GM23338 (cell line): Measurements from ENCODE around the gene LRMDA. TPM values are rescaled to one million over a fixed set of nuclear protein-coding genes. Genes with fewer than 3 reads are reported as not detected.

ENCODE experiments used
- ATAC-seq: fragments of 200-7000 bp; cut with Tn5 transposase; 3 replicates; pipeline ENCODE4 v1.9.1; 2020
- DNase-seq: peaks from one replicate; pipeline ENCODE4 v3.0.0-alpha.2; 2015; ENCODE audit warnings: low spot score
- H2AFZ ChIP-seq: fragments of 200-600 bp; sonication (generic); 2 replicates; pipeline ENCODE4 v1.8.0; 2016; ENCODE audit warnings: antibody characterized with exemption, mild to moderate bottlenecking, moderate library complexity
- H3F3A ChIP-seq: fragments of 200-600 bp; sonication (generic); replicated peaks from 2 replicates; pipeline ENCODE4 v1.8.0; 2017; ENCODE audit warnings: antibody characterized with exemption, mixed run types, low read depth
- H3K27ac ChIP-seq: fragments of 200-600 bp; sonication (generic); 2 replicates; pipeline ENCODE4 v1.6.1; 2016; ENCODE audit warnings: low read depth
- H3K27me3 ChIP-seq: fragments of 200-600 bp; sonication (generic); 2 replicates; pipeline ENCODE4 v1.8.0; 2016; ENCODE audit warnings: mild to moderate bottlenecking, mixed run types, moderate library complexity; ENCODE audit not compliant: insufficient read depth
- H3K36me3 ChIP-seq: fragments of 200-600 bp; sonication (generic); 2 replicates; pipeline ENCODE4 v1.8.0; 2016; ENCODE audit warnings: mild to moderate bottlenecking; ENCODE audit not compliant: insufficient read depth
- H3K4me1 ChIP-seq: fragments of 200-600 bp; sonication (generic); 2 replicates; pipeline ENCODE4 v1.8.0; 2016; ENCODE audit warnings: mild to moderate bottlenecking, moderate library complexity; ENCODE audit not compliant: insufficient read depth
- H3K4me2 ChIP-seq: fragments of 200-600 bp; sonication (generic); 2 replicates; pipeline ENCODE4 v1.7.1; 2017; ENCODE audit warnings: mixed run types
- H3K4me3 ChIP-seq: fragments of 200-600 bp; sonication (generic); 2 replicates; pipeline ENCODE4 v1.6.1; 2016; ENCODE audit warnings: mixed run types
- H3K79me2 ChIP-seq: fragments of 200-600 bp; sonication (generic); replicated peaks from 2 replicates; pipeline ENCODE4 v1.8.0; 2017; ENCODE audit warnings: mild to moderate bottlenecking; ENCODE audit not compliant: insufficient read depth
- H3K9me2 ChIP-seq: fragments of 200-600 bp; sonication (generic); 2 replicates; pipeline ENCODE4 v1.8.0; 2017; ENCODE audit not compliant: insufficient read depth
- H4K20me1 ChIP-seq: fragments of 200-600 bp; sonication (generic); replicated peaks from 2 replicates; pipeline ENCODE4 v1.8.0; 2017; ENCODE audit warnings: mild to moderate bottlenecking; ENCODE audit not compliant: insufficient read depth
- H3K27ac Mint-ChIP-seq: 2 replicates; pipeline ENCODE4 v1.8.0; 2020; ENCODE audit warnings: inconsistent platforms, mild to moderate bottlenecking, moderate library complexity, mixed read lengths
- H3K27me3 Mint-ChIP-seq: 3 replicates; pipeline ENCODE4 v1.8.0; 2022; ENCODE audit warnings: low read depth, mild to moderate bottlenecking, moderate library complexity, mixed read lengths, inconsistent platforms; ENCODE audit not compliant: insufficient read depth, poor library complexity
- H3K36me3 Mint-ChIP-seq: 3 replicates; pipeline ENCODE4 v1.8.0; 2021; ENCODE audit warnings: low read depth, mild to moderate bottlenecking, inconsistent platforms, moderate library complexity, mixed read lengths
- H3K4me1 Mint-ChIP-seq: 3 replicates; pipeline ENCODE4 v1.8.0; 2020; ENCODE audit warnings: mild to moderate bottlenecking, inconsistent platforms, mixed read lengths
- H3K4me3 Mint-ChIP-seq: 3 replicates; pipeline ENCODE4 v1.8.0; 2021; ENCODE audit warnings: moderate library complexity, mild to moderate bottlenecking, inconsistent platforms, mixed read lengths
- H3K9me3 Mint-ChIP-seq: 3 replicates; pipeline ENCODE4 v1.8.0; 2020; ENCODE audit warnings: moderate library complexity, mild to moderate bottlenecking, inconsistent platforms, mixed read lengths
- CREB1 ChIP-seq: fragments of 250-450 bp; sonication (Bioruptor Pico); IDR thresholded peaks from 2 replicates; pipeline ENCODE4 v1.5.0; 2020; ENCODE audit warnings: low read depth, mild to moderate bottlenecking, moderate library complexity
- EZH2phosphoT487 ChIP-seq: fragments of 200-600 bp; sonication (generic); IDR thresholded peaks from one replicate; pipeline ENCODE4 v1.8.1; 2018; ENCODE audit warnings: antibody characterized with exemption; ENCODE audit not compliant: unreplicated experiment
- JUNB ChIP-seq: IDR thresholded peaks from one replicate; pipeline ENCODE4 v1.6.1; 2016; ENCODE audit warnings: antibody characterized with exemption; ENCODE audit not compliant: unreplicated experiment
- NANOG ChIP-seq: IDR thresholded peaks from 2 replicates; pipeline ENCODE4 v1.6.1; 2016; ENCODE audit warnings: antibody characterized with exemption, borderline replicate concordance
- POLR2AphosphoS5 ChIP-seq: IDR thresholded peaks from 2 replicates; pipeline ENCODE4 v1.6.1; 2016; ENCODE audit warnings: antibody characterized with exemption, low read depth
- STAT1 ChIP-seq: IDR thresholded peaks from one replicate; pipeline ENCODE4 v1.6.1; 2016; ENCODE audit warnings: antibody characterized with exemption; ENCODE audit not compliant: unreplicated experiment
- ZNF114 ChIP-seq: fragments of 250-450 bp; sonication (Bioruptor Pico); IDR thresholded peaks from 2 replicates; pipeline ENCODE4 v1.5.0; 2020; ENCODE audit warnings: mild to moderate bottlenecking, moderate library complexity
- ZNF331 ChIP-seq: fragments of 250-450 bp; sonication (Bioruptor Pico); IDR thresholded peaks from 2 replicates; pipeline ENCODE4 v1.5.0; 2020; ENCODE audit warnings: low read depth, mild to moderate bottlenecking, moderate library complexity
- polyA plus RNA-seq: library from polyadenylated mRNA; unstranded; fragments of >200 nt; fragmentation: Nextera tagmentation; extraction: Ambion mirVana; gene quantifications from 2 replicates; pipeline ENCODE4 v1.2.1, GENCODE V29; 2016
- total RNA-seq: library from RNA; depleted of rRNA; stranded (reverse); fragments of >200 nt; shearing (Covaris generic); gene quantifications from 2 replicates; pipeline ENCODE4 v1.2.3, GENCODE V29; 2014
- TF ChIP-seq, protein P1 (sequence below): IDR thresholded peaks from 2 replicates; pipeline ENCODE4 v1.6.1; 2016; ENCODE audit warnings: antibody characterized with exemption
- TF ChIP-seq, protein P2 (sequence below): fragments of 250-450 bp; sonication (Bioruptor Pico); IDR thresholded peaks from 2 replicates; pipeline ENCODE4 v1.5.0; 2020; ENCODE audit warnings: mild to moderate bottlenecking, moderate library complexity

Gene LRMDA
- total and polyA plus RNA-seq, 2 experiments from 2014 or later, result 0.90 to 1.8 TPM

DNA sequence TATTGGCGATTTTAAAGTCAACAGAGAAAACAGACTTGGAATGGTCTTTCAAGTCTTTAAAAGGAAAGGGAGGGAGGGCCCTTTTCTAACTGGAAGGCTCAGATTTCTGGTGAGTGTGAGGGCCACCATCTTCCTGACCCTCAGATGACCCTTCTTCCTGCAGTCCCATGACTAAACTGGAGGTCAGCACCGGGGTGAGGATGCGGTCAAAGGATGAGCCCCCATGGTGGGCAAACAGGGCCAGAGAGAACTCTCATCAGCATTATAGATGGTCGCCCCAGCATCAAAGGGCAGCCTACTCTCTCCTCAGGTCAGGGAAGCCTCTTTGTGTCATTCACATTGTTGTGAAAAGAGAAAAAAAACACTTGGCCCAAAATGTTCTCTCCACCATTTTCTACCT, 219.2 kb downstream of the LRMDA start:
- no peaks in the 10 kb centered on the region for H3K36me3 ChIP-seq
- Mint-ChIP-seq H3K36me3 (no peaks in the 10 kb centered on the region), H3K27ac (no peak overlapping the region), H3K4me1 (no peaks in the 10 kb centered on the region; the same call in 2 of the 3 replicates), H3K4me3 (no peak overlapping the region), H3K9me3 (no peaks in the 10 kb centered on the region), H3K27me3 (peaks cover 4% of the 10 kb centered on the region)
- no peak overlapping the region for H2AFZ ChIP-seq
- peak; percentile 93 for ATAC-seq
- 0 out of 2 replicates have a peak, but pooled peaks cover 3% of the 10 kb centered on the region for H3K27me3 ChIP-seq
- no peaks in the 10 kb centered on the region for H4K20me1 ChIP-seq
- peak; percentile 3 for DNase-seq
- TF ChIP-seq ZNF114, result no peak
- no peak for TF ChIP-seq CREB1 (CRISPR knock-in tag)
- no peak for TF ChIP-seq NANOG
- no peak for TF ChIP-seq POLR2AphosphoS5
- no peak for TF ChIP-seq EZH2phosphoT487
- TF ChIP-seq, protein P1, sequence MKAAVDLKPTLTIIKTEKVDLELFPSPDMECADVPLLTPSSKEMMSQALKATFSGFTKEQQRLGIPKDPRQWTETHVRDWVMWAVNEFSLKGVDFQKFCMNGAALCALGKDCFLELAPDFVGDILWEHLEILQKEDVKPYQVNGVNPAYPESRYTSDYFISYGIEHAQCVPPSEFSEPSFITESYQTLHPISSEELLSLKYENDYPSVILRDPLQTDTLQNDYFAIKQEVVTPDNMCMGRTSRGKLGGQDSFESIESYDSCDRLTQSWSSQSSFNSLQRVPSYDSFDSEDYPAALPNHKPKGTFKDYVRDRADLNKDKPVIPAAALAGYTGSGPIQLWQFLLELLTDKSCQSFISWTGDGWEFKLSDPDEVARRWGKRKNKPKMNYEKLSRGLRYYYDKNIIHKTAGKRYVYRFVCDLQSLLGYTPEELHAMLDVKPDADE, result no peak
- no peak for TF ChIP-seq ZNF331 (CRISPR knock-in tag)
- no peak for TF ChIP-seq STAT1
- TF ChIP-seq, protein P2, sequence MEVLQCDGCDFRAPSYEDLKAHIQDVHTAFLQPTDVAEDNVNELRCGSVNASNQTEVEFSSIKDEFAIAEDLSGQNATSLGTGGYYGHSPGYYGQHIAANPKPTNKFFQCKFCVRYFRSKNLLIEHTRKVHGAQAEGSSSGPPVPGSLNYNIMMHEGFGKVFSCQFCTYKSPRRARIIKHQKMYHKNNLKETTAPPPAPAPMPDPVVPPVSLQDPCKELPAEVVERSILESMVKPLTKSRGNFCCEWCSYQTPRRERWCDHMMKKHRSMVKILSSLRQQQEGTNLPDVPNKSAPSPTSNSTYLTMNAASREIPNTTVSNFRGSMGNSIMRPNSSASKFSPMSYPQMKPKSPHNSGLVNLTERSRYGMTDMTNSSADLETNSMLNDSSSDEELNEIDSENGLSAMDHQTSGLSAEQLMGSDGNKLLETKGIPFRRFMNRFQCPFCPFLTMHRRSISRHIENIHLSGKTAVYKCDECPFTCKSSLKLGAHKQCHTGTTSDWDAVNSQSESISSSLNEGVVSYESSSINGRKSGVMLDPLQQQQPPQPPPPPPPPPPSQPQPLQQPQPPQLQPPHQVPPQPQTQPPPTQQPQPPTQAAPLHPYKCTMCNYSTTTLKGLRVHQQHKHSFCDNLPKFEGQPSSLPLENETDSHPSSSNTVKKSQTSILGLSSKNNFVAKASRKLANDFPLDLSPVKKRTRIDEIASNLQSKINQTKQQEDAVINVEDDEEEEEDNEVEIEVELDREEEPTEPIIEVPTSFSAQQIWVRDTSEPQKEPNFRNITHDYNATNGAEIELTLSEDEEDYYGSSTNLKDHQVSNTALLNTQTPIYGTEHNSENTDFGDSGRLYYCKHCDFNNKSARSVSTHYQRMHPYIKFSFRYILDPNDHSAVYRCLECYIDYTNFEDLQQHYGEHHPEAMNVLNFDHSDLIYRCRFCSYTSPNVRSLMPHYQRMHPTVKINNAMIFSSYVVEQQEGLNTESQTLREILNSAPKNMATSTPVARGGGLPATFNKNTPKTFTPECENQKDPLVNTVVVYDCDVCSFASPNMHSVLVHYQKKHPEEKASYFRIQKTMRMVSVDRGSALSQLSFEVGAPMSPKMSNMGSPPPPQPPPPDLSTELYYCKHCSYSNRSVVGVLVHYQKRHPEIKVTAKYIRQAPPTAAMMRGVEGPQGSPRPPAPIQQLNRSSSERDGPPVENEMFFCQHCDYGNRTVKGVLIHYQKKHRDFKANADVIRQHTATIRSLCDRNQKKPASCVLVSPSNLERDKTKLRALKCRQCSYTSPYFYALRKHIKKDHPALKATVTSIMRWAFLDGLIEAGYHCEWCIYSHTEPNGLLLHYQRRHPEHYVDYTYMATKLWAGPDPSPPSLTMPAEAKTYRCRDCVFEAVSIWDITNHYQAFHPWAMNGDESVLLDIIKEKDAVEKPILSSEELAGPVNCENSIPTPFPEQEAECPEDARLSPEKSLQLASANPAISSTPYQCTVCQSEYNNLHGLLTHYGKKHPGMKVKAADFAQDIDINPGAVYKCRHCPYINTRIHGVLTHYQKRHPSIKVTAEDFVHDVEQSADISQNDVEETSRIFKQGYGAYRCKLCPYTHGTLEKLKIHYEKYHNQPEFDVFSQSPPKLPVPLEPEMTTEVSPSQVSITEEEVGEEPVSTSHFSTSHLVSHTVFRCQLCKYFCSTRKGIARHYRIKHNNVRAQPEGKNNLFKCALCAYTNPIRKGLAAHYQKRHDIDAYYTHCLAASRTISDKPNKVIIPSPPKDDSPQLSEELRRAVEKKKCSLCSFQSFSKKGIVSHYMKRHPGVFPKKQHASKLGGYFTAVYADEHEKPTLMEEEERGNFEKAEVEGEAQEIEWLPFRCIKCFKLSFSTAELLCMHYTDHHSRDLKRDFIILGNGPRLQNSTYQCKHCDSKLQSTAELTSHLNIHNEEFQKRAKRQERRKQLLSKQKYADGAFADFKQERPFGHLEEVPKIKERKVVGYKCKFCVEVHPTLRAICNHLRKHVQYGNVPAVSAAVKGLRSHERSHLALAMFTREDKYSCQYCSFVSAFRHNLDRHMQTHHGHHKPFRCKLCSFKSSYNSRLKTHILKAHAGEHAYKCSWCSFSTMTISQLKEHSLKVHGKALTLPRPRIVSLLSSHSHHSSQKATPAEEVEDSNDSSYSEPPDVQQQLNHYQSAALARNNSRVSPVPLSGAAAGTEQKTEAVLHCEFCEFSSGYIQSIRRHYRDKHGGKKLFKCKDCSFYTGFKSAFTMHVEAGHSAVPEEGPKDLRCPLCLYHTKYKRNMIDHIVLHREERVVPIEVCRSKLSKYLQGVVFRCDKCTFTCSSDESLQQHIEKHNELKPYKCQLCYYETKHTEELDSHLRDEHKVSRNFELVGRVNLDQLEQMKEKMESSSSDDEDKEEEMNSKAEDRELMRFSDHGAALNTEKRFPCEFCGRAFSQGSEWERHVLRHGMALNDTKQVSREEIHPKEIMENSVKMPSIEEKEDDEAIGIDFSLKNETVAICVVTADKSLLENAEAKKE (CRISPR knock-in tag), result no peak
- TF ChIP-seq JUNB, result no peak
- H3K4me3 ChIP-seq, result no peak overlapping the region
- H3K4me1 ChIP-seq, result no peaks in the 10 kb centered on the region
- no peak overlapping the region for H3K27ac ChIP-seq
- no peaks in the 10 kb centered on the region for H3F3A ChIP-seq
- no peak overlapping the region for H3K4me2 ChIP-seq
- no peaks in the 10 kb centered on the region for H3K79me2 ChIP-seq
- no peaks in the 10 kb centered on the region for H3K9me2 ChIP-seq
